HG03060 (cell line): ENCODE results near the gene OR5J2.
"Not testable (repeated sequence)": the region's sequence is repeated elsewhere in the genome, so short reads cannot be mapped to it uniquely, and the experiment has no call there.

Source experiments
- ATAC-seq: cut with Tn5 transposase; IDR thresholded peaks from one replicate; pipeline ENCODE4 v1.9.1; 2021; ENCODE audit warnings: low read depth, moderate number of reproducible peaks; ENCODE audit not compliant: unreplicated experiment

OR5J2 gene

GRCh38 chr11:56176318-56176717, at the start of gene OR5J2:
OR5J2 (plus strand) TSS chr11:56176618; CDS start chr11:56176618, 0 bp downstream.
- no peak for ATAC-seq

- no peak for ATAC-seq
Measured at GRCh38 chr11:56140151-56140661, 36.2 kb upstream of the OR5J2 start, which contains the start of gene OR8J3. OR8J3 (minus strand) TSS chr11:56140201; CDS start chr11:56137718, 2,483 bp downstream.

GRCh38 chr11:56143681-56144080, 32.7 kb upstream of the OR5J2 start:
- ATAC-seq: not testable (repeated sequence)

GRCh38 chr11:56151376-56151775, 25.0 kb upstream of the OR5J2 start:
- ATAC-seq: no peak

- no peak for ATAC-seq
Measured at GRCh38 chr11:56152333-56152732, 24.1 kb upstream of the OR5J2 start.

DNA sequence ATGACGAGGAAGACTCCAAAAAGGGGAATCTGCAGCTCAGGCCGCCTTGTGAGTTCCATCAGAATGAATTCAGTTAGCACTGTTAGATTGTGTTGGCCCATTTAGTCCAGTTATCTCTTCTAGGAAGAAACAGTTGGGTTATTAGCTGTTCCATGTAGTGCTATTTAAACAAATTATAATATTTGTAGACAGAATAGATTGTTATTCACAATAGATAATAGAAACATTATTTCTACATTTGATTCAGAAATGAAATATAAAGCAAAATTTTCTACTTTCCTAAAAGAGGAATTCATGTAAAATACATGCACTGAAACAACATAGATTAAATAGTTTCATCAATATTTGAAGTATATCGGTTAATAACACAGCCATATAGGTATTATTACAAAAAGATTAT, 16.2 kb upstream of the OR5J2 start, which contains the start of gene OR8K5:
Gene OR8K5 (minus strand): TSS at position 101 of the 400 bp plus-strand sequence. CDS start 0 bp downstream, at position 101.
- no peak for ATAC-seq

DNA sequence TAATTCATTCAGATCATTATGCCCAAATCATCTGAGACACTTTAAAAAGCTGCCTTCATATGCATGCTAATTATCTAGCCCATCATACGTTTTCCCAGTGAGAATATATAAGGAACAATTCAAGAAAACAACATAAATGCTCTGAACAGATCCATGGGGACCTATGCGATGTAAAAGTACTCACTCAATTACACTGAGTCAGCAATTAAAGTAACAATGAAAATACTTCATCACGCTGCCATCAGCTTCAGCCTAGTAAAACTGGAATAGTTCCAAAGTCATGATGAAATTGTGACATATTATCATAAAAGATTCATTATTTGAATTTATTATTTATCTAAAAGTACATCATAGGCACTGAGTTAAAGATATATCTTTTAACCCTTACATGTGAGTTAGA, 12.6 kb upstream of the OR5J2 start:
- no peak for ATAC-seq

GRCh38 chr11:56172256-56172830, 4.1 kb upstream of the OR5J2 start:
- ATAC-seq: no peak

- no peak for ATAC-seq
Measured at GRCh38 chr11:56183459-56183858, 7.0 kb downstream of the OR5J2 start.

- ATAC-seq: no peak
Measured at GRCh38 chr11:56188602-56189001, 12.2 kb downstream of the OR5J2 start.

DNA sequence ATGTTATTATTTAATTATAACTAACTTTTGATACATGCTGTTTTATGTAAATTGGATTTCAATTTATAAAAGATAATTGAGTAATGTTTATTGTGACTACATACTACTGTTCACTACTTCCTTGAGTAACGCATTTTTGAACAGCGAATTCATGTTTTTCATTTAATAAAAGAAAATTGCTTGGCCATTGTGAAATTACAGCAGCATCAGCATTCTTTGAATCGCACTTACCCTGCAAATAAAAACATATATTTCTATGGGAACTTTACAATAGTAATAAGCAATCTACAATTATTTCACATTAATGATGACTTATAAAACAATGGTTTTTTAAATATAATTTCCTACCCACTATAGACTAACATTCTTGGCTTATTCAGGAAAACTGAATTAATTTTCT, 20.3 kb downstream of the OR5J2 start:
- ATAC-seq: no peak

GRCh38 chr11:56197367-56197766, 20.9 kb downstream of the OR5J2 start:
- no peak for ATAC-seq

- ATAC-seq: no peak
Measured at GRCh38 chr11:56207790-56208189, 31.4 kb downstream of the OR5J2 start.

DNA sequence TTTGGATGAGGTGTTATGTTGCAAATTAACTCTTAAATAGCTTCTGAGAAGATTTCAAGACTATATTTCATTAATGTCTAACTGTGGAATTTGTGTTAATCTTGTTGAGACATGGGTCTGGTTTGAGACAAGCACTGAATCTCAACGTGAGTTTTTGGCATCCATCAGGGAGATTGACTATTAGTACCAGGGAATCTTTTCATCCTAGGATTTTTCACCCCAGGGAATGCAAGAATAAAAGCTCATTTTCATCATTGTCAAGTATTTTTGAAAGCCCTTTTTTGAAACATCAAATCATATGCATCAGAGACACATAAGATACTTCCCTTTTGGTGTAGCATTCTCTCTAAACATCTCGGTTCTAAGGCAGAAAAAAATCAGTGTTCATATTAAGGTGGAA, 38.1 kb downstream of the OR5J2 start:
- no peak for ATAC-seq

DNA sequence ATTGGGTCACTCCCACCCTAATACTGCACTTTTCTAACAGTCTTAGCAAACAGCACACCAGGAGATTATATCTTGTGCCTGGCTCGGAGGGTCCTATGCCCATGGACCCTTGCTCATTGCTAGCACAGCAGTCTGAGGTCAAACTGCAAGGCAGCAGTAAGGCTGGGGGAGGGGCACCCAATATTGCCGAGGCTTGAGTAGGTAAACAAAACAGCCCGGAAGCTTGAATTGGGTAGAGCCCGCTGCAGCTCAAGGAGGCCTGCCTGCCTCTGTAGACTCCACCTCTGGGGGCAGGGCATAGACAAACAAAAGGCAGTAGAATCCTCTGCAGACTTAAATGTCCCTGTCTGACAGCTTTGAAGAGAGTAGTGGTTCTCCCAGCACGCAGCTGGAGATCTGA, 43.3 kb downstream of the OR5J2 start:
- not testable (repeated sequence) for ATAC-seq
